Activated naive CD4-positive, alpha-beta T cell treated with anti-CD3 and anti-CD28 coated beads, Interleukin-2, amount 50 U/mL, for 24 hours (primary cell): ENCODE measurements around the gene GABARAP.

ENCODE experiments used
- H3K27ac Mint-ChIP-seq: one replicate; pipeline ENCODE4 v1.8.0; 2021; ENCODE audit warnings: mild to moderate bottlenecking, mixed read lengths
- H3K27me3 Mint-ChIP-seq: one replicate; pipeline ENCODE4 v1.8.0; 2021; ENCODE audit warnings: mixed read lengths
- H3K36me3 Mint-ChIP-seq: one replicate; pipeline ENCODE4 v1.8.0; 2021; ENCODE audit warnings: mixed read lengths
- H3K4me1 Mint-ChIP-seq: one replicate; pipeline ENCODE4 v1.8.0; 2021; ENCODE audit warnings: mixed read lengths
- H3K4me3 Mint-ChIP-seq: one replicate; pipeline ENCODE4 v1.8.0; 2021; ENCODE audit warnings: mild to moderate bottlenecking, mixed read lengths
- H3K9me3 Mint-ChIP-seq: one replicate; pipeline ENCODE4 v1.8.0; 2021; ENCODE audit warnings: mixed read lengths

Gene GABARAP

GRCh38 chr17:7236808-7237207 is 5.4 kb downstream of the GABARAP start:
- Mint-ChIP-seq H3K27me3 (no peaks in the 10 kb centered on the region), H3K27ac (peak overlapping the region; percentile 84), H3K36me3 (peaks cover 10% of the 10 kb centered on the region), H3K9me3 (no peaks in the 10 kb centered on the region), H3K4me3 (peak overlapping the region; percentile 90), H3K4me1 (peaks cover 62% of the 10 kb centered on the region)

- Mint-ChIP-seq H3K36me3 (peaks cover 8% of the 10 kb centered on the region), H3K4me1 (peaks cover 55% of the 10 kb centered on the region), H3K27me3 (no peaks in the 10 kb centered on the region), H3K27ac (peak overlapping the region; percentile 35), H3K9me3 (no peaks in the 10 kb centered on the region), H3K4me3 (peak overlapping the region; percentile 99)
Measured at GRCh38 chr17:7235693-7236665, 6.3 kb downstream of the GABARAP start.

GRCh38 chr17:7234083-7234951 is 7.9 kb downstream of the GABARAP start, which contains the start of gene DVL2:
Gene DVL2, minus strand, starts transcription at chr17:7234517. Its CDS starts 255 bp downstream, at chr17:7234262.
- Mint-ChIP-seq H3K27me3 (no peaks in the 10 kb centered on the region), H3K36me3 (peaks cover 7% of the 10 kb centered on the region), H3K4me3 (peak within 1 kb of the TSS; percentile 99), H3K27ac (peak within 1 kb of the TSS; percentile 96), H3K9me3 (no peaks in the 10 kb centered on the region), H3K4me1 (peaks cover 49% of the 10 kb centered on the region)

GRCh38 chr17:7233701-7234082 is 8.6 kb downstream of the GABARAP start:
- Mint-ChIP-seq H3K27me3 (no peaks in the 10 kb centered on the region), H3K9me3 (no peaks in the 10 kb centered on the region), H3K36me3 (peaks cover 7% of the 10 kb centered on the region), H3K27ac (peak overlapping the region; percentile 96), H3K4me1 (peaks cover 49% of the 10 kb centered on the region), H3K4me3 (peak overlapping the region; percentile 99)

GRCh38 chr17:7232114-7232513 is 10.1 kb downstream of the GABARAP start:
- Mint-ChIP-seq H3K4me3 (peak overlapping the region; percentile 60), H3K9me3 (no peaks in the 10 kb centered on the region), H3K36me3 (peaks cover 10% of the 10 kb centered on the region), H3K27me3 (no peaks in the 10 kb centered on the region), H3K4me1 (peaks cover 52% of the 10 kb centered on the region), H3K27ac (peak overlapping the region; percentile 43)

- H3K9me3 Mint-ChIP-seq = no peaks in the 10 kb centered on the region
- H3K27ac Mint-ChIP-seq = no peak overlapping the region
- H3K27me3 Mint-ChIP-seq = no peaks in the 10 kb centered on the region
- H3K4me1 Mint-ChIP-seq = peaks cover 33% of the 10 kb centered on the region
- peaks cover 7% of the 10 kb centered on the region for H3K36me3 Mint-ChIP-seq
- H3K4me3 Mint-ChIP-seq = no peak overlapping the region
Measured at GRCh38 chr17:7229504-7229903, 12.7 kb downstream of the GABARAP start.

GRCh38 chr17:7228920-7229319 is 13.3 kb downstream of the GABARAP start:
- H3K4me1 Mint-ChIP-seq = peaks cover 33% of the 10 kb centered on the region
- H3K4me3 Mint-ChIP-seq = no peak overlapping the region
- H3K36me3 Mint-ChIP-seq = peaks cover 7% of the 10 kb centered on the region
- H3K27me3 Mint-ChIP-seq = no peaks in the 10 kb centered on the region
- H3K27ac Mint-ChIP-seq = no peak overlapping the region
- no peaks in the 10 kb centered on the region for H3K9me3 Mint-ChIP-seq

- no peak overlapping the region for H3K4me3 Mint-ChIP-seq
- peaks cover 16% of the 10 kb centered on the region for H3K4me1 Mint-ChIP-seq
- no peaks in the 10 kb centered on the region for H3K9me3 Mint-ChIP-seq
- peaks cover 10% of the 10 kb centered on the region for H3K36me3 Mint-ChIP-seq
- H3K27me3 Mint-ChIP-seq = no peaks in the 10 kb centered on the region
- no peak overlapping the region for H3K27ac Mint-ChIP-seq
Measured at GRCh38 chr17:7226721-7227710, 15.2 kb downstream of the GABARAP start.

GRCh38 chr17:7225711-7226331 is 16.4 kb downstream of the GABARAP start:
- Mint-ChIP-seq H3K27ac (no peak overlapping the region), H3K4me1 (peaks cover 18% of the 10 kb centered on the region), H3K4me3 (no peak overlapping the region), H3K27me3 (no peaks in the 10 kb centered on the region), H3K9me3 (no peaks in the 10 kb centered on the region), H3K36me3 (peaks cover 9% of the 10 kb centered on the region)

GRCh38 chr17:7224661-7225111 is 17.6 kb downstream of the GABARAP start:
- H3K9me3 Mint-ChIP-seq = no peaks in the 10 kb centered on the region
- no peak overlapping the region for H3K27ac Mint-ChIP-seq
- no peaks in the 10 kb centered on the region for H3K27me3 Mint-ChIP-seq
- H3K36me3 Mint-ChIP-seq = peaks cover 7% of the 10 kb centered on the region
- H3K4me3 Mint-ChIP-seq = no peak overlapping the region
- peaks cover 20% of the 10 kb centered on the region for H3K4me1 Mint-ChIP-seq

GRCh38 chr17:7224110-7224509 is 18.1 kb downstream of the GABARAP start:
- no peak overlapping the region for H3K4me3 Mint-ChIP-seq
- H3K36me3 Mint-ChIP-seq = peaks cover 7% of the 10 kb centered on the region

GRCh38 chr17:7223375-7223774 is 18.9 kb downstream of the GABARAP start:
- no peak overlapping the region for H3K27ac Mint-ChIP-seq
- peaks cover 7% of the 10 kb centered on the region for H3K36me3 Mint-ChIP-seq
- peaks cover 34% of the 10 kb centered on the region for H3K4me1 Mint-ChIP-seq
- H3K9me3 Mint-ChIP-seq = no peaks in the 10 kb centered on the region
- no peaks in the 10 kb centered on the region for H3K27me3 Mint-ChIP-seq
- H3K4me3 Mint-ChIP-seq = no peak overlapping the region

More at GRCh38 chr17:7224110-7224509, 18.1 kb downstream of the GABARAP start:
- no peak overlapping the region for H3K27ac Mint-ChIP-seq
- no peaks in the 10 kb centered on the region for H3K9me3 Mint-ChIP-seq
- peaks cover 26% of the 10 kb centered on the region for H3K4me1 Mint-ChIP-seq
- H3K27me3 Mint-ChIP-seq = no peaks in the 10 kb centered on the region

- peaks cover 4% of the 10 kb centered on the region for H3K36me3 Mint-ChIP-seq
- H3K4me3 Mint-ChIP-seq = no peak overlapping the region
- H3K4me1 Mint-ChIP-seq = peaks cover 34% of the 10 kb centered on the region
- H3K27ac Mint-ChIP-seq = peak overlapping the region; percentile 59
- no peaks in the 10 kb centered on the region for H3K27me3 Mint-ChIP-seq
- no peaks in the 10 kb centered on the region for H3K9me3 Mint-ChIP-seq
Measured at GRCh38 chr17:7222972-7223292, 19.3 kb downstream of the GABARAP start.
